ENCODE measurements around the gene ISOC2. TPM values are rescaled to one million over a fixed set of nuclear protein-coding genes. Genes with fewer than 3 reads are reported as not detected.
"Not testable (repeated sequence)": the region's sequence is repeated elsewhere in the genome, so short reads cannot be mapped to it uniquely, and the experiment has no call there.

ISOC2 gene, protein sequence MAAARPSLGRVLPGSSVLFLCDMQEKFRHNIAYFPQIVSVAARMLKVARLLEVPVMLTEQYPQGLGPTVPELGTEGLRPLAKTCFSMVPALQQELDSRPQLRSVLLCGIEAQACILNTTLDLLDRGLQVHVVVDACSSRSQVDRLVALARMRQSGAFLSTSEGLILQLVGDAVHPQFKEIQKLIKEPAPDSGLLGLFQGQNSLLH
- 52.6 and 61.5 TPM in 2 replicates for polyA plus RNA-seq (2014; cell fraction: cytosol; rRNA removed)
- 29.9 and 47.9 TPM in 2 replicates for polyA plus RNA-seq (2014; cell fraction: nucleus; rRNA removed)

DNA sequence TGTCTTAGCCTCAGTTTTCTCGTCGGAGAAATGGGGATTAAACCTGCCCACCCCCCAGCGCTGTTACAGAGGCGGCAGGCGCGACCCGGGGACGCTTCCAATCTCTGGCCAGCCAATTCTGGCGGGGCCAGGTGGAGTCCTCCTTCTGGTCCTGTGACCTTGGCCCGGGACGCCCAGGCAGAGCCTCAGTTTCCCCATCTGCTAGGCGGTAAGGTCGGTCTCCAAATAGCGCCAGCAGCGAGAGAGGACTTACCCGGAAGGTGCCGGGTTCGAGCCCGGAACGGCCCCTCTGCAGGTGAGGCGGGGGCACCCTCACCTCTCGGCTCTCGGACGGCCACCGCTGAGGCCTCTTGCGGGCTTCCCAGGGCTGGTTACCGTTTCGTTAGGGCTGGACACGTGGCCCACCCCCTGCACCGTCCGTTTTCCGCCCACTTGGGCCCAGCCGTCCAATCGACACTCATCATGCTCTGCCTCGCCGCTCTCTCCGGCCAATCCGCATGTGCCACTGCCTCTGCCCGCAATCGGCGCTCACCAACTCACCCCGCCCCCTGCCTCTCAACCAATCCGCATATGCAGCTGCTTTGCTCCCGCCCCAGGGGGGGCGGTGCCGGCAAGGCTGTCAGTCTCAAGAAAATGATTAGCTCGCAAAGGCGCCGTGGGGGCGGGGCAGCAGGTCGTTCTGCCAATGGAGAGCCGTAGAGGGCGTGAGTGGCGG is at the start of gene ISOC2:
Gene ISOC2, minus strand, starts transcription at position 384 of the 715 bp plus-strand sequence. CDS start 5,156 bp downstream, outside the sequence.
- DNase-seq (ENCODE audit: low spot score): peak; percentile 97

DNA sequence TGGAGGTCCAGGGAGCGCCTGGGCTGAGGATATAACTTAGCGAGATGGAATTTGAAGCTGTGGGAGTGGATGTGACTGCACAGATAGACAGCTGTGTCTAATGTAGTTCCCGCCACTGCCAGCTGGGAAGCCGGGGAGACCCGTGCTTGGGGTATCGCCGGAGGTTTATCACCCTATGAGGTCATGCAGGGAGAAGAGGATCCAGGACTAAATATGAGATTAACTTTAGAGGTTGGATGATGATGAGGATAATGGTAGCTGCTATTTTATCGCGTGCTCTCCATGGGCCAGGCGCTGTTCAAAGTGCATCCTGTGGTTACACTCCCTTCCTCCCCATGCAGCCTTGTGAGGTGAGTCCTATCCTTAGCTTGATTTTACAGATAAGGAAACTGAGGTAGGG is 46.7 kb upstream of the ISOC2 start:
- no peak for DNase-seq (ENCODE audit: low spot score)

DNA sequence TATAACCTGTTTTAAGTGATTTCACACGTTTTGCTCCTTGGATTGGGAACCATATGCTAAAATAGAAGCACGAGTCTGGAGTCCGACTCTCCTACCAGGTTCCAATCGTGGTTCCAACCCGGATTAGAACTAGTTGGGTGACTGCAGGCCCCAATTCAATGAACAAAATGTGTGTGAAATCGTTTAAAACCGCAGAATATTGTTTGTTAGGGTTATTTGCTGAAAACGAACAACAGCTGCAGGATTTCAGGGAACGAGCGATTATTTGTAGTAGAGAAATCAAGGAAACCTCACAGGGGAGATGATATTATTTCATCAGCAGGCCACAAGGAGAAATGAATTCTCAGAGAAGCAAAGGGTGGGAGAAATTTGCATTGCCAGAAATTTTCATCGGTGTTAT is 43.5 kb upstream of the ISOC2 start:
- no peak for DNase-seq (ENCODE audit: low spot score)

DNA sequence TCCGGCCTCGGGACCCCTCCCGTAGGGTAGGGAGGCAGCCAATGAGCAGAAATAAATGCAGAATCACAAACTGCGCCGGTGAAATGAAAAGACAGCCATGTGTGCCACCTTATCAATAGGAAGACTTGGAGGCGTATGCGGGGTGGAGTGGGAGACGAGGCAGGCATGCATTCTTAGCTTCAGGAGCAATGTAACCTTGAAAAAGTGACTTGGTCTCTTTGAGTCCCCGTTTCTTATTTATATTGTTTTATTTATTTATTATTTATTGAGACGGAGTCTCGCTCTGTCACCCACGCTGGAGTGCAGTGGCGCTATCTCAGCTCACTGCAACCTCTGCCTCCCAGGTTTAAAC is 42.8 kb upstream of the ISOC2 start:
- no peak for DNase-seq (ENCODE audit: low spot score)

DNA sequence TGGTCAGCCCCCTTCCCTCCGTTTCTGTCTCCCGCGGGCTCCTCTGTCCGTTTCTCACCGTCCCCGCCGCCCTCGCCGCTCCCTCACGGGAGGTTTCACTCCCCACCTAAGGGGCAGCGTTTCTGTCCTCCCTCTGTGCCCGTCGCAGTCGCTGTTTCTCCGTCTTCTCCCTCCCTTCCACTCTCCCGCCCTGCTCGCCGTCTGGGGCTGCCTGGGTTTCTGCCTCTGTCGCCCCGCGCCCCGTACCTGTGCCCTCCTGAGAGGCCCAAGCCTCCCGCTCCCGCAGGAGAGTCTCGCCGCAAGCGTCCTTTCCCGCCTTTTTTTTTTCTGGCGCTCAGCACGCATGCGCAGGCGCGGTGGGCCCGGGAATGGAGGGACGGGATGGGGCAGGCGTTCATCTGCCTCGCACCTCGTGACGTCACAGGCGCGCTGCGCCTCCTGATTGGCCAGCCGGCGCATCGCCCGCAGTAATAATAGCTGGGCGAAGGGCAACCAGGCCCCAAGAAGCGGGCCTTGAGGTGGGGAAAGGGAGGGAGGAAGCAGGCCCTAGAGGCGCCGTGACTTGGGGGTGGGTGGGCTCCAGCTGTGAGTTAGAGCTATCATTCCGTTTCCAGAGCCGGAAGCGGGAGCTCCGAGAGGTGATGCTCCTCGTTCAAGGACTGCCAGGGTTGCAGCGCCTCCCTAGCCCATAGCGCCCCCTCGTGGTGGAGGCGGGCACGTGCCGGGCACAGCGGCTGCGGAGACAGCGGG is 42.2 kb upstream of the ISOC2 start:
- DNase-seq (ENCODE audit: low spot score): peak; percentile 72

DNA sequence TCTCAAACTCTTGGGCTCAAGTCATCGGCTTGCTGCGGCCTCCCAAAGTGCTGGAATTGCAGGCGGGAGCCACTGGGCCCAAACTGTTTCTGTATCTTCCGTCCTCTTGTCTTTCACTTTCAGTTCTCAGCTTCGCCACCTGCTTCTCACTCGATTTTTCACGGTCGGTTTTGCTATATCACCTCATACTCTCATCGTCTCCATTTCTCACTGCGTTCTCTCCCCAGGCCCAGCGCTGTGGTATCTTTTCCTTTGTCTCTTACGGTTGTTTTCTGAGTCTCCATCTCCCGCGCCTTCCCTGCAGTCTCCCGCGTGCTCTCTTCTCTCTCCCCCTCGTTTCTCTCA is 41.7 kb upstream of the ISOC2 start:
- no peak for DNase-seq (ENCODE audit: low spot score)

DNA sequence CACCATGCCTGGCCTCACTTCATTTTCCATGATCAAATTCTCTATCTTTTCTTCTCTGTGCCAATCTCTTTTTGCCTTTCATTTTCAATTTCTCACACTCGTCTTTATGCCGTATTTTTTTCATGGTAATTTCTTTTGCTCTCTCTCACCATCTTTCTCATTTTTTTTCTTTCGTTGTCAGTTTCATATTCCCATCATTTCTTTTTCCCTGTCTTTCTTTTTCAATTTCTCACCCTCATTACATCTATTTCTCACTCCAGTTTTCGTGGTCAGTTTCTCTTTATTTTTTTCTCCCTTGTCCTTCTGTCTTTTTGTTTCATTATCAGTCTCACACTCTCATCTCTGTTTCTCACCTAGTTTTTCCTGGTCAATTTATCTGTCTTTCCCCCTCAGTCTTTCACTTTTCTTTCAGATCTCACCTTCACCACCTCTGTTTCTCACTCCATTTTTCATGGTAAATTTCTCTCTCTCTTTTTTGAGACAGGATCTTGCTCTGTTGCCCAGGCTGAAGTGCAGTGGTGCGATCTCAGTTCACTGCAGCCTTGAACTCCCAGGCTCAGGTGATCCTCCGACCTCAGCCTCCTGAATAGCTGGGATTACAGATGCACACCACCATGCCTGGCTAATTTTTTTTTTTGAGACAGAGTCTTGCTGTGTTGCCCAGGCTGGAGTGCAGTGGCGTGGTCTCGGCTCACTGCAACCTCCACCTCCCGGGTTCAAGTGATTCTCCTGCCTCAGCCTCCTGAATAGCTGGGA is 40.9 kb upstream of the ISOC2 start:
- DNase-seq (ENCODE audit: low spot score): no peak

DNA sequence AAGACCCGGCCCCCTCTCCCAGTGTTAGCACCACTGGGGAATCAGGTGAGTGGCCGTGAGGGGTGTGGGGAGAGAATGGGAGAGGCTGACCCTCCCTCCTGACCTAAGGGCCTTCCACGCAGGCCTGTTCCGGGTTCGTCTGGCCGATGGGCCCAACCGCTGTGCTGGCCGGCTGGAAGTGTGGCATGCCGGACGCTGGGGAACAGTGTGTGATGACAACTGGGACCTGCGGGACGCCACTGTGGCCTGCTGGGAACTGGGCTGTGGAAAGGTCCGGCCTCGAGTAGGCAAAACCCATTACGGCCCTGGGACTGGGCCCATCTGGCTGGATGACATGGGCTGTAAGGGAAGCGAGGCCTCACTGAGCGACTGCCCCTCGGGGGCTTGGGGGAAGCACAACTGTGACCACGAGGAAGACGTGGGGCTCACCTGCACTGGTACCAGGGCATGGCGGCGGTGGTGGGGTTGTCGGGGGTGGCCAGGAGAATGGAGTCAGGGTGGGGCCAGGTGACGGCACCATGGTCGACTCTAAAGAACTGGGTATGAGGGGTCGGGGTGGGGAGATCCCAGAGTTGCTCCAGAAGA is 39.0 kb upstream of the ISOC2 start:
- no peak for DNase-seq (ENCODE audit: low spot score)

DNA sequence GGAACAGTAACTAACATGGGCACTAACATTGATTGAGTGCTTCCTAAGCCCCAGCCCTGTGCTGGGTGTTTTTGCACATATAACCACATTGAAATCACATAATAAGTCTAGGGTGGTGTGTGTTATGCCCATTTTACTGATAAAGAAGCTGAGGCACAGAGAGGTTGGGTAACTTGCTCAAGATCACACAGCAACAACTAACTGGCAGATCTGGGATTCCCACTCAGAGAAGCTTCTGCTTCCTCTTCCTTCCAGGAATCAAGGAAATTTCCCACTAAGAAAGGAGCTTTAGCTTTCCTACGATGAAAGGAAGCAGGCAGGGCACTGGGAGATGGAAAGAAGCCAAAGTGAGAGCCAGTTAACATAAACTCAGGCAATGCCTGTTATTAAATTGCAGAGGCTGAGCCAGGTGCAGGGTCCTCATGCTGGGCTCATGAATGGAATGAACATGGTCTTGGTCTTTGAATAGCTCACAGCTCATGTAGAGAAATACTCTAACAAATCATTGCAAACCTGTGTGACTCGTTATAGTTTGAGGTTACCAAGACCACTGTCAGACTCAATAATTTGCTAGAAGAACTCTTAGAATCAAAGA is 36.9 kb upstream of the ISOC2 start:
- no peak for DNase-seq (ENCODE audit: low spot score)

DNA sequence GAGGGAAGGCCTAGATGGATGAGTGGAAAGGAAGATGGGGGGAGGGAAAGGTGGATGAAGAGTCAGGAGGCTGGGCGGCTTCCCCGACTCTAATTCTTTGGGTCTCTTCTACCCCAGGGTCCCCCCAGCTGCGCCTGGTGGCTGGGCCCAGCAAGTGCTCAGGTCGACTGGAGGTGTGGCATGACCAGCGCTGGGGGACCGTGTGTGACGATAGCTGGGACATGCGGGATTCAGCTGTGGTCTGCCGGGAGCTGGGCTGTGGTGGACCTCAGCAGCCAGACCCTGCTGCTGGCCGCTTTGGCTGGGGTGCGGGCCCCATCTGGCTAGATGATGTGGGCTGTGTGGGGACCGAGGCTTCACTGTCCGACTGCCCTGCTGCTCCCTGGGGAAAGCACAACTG is 36.3 kb upstream of the ISOC2 start:
- DNase-seq (ENCODE audit: low spot score): no peak

DNA sequence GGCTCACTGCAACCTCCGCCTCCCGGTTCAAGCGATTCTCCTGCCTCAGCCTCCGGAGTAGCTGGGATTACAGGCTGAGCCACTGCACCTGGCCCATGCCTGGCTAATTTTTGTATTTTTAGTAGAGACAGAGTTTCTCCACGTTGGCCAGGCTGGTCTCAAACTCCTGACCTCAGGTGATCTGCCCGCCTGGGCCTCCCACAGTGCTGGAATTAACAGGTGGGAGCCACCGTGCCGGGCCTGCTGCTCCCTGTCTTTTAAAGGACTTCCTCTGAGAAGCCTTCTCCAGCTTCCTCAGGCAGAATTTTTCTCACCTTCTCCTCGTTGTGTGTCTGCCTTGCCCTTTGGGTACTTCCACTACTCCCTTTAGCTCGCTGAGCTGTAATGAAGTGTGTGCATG is 35.4 kb upstream of the ISOC2 start:
- not testable (repeated sequence) for DNase-seq (ENCODE audit: low spot score)

DNA sequence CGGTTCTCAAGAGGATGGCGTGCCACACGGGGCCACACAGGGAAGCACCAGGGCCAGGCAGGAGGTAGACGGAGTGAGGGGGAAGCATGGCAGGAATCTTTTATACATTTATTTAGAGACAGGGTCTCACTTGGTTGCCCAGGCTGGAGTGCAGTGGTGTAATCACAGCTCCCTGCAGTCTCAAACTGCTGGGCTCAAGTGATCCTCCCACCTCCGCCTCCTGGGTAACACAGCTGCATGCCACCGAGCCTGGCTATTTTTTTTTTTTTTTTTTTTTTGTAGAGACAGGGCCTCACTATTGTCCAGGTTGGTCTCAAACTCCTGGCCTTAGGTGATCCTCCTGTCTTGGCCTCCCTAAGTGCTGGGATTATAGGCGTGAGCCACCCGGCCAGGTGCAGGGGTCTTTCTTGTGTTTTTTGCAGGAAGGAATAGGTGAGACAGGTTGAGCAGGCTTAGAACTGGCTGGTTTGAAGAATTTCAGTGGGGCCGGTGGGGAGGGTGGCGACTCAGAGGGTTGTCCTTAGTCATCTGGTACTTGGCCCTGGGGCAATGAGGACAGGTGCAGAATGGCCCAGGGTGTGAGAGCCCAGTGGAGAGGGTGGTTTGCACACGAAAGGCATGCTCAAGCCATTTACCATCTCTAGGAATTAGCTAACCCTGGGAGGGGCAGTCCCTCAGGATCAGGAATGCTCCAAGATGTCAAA is 34.4 kb upstream of the ISOC2 start:
- no peak for DNase-seq (ENCODE audit: low spot score)

DNA sequence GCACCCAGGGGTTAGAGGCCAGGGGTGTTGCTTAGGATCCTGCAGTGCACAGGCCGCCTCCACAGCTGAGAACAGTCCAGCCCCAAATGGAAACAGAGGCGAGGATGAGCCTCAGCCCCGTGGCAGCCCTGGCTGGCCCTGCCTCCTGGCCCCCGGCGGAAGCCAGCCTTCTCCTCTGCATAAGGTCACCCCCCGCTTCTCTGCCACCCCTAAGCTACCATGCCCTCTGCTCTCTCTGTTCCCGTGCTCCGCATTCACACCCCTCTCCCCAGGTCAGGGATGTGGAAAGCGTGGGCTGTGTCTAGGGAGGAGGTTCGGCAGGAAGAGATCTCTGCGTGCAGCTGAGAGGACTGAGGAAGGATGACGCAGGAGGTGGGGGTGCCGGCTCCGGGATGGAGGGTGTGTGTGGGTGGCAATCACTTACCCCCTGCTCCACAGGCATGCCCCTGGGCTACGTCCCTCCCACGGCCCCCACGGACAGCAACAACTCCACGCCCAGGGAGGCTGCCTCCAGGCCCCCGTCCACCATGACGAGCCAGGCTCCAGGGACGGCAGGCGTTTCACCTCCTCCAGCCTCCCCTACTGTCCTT is 32.8 kb upstream of the ISOC2 start:
- no peak for DNase-seq (ENCODE audit: low spot score)

DNA sequence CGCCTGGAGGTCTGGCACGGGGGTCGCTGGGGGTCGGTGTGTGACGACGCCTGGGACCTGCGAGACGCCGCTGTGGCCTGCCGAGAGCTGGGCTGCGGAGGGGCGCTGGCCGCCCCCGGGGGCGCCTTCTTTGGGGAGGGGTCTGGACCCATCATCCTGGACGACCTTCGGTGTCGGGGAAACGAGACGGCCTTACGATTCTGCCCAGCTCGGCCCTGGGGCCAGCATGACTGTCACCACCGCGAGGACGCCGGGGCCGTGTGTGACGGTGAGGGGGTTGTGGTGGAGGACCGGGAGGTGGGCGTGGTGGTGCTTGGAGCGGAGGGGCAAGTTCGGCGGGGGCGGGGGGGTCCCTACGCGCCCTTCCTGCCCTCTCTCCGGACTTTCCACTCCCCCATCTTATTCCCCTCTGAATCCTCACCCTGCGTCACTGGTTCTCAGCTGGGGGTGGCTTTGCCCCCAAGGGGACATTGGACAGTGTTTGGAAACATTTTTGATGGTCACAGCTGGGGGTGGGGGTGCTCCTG is 32.3 kb upstream of the ISOC2 start:
- no peak for DNase-seq (ENCODE audit: low spot score)

DNA sequence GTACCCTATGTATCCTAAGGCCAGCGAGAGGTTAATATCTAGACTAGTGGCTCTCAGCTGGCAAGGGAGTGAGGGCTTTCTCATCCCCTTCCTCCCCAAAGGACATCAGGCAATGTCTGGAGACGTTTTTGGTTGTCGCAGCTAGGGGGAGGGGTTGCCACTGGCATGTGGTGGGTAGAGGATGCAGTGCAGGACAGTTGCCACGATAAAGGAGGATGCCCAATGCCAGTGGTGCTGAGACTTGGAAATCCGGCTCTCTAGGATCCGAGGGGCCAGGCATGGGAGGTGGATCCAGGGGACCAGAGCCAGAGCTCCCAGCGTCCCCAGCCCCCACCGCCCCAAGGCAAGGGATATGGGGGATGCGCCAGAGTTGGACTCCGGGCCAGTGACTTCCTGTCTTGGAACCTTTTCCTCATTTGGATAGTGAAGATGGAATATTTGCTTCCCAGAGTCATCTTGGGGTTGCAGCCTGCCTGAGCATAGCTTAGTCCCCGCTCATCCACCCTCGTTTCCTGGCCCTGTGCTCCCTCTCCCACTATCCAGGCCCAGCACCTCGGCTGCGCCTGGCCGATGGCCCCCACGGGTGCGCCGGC is 31.7 kb upstream of the ISOC2 start:
- no peak for DNase-seq (ENCODE audit: low spot score)

DNA sequence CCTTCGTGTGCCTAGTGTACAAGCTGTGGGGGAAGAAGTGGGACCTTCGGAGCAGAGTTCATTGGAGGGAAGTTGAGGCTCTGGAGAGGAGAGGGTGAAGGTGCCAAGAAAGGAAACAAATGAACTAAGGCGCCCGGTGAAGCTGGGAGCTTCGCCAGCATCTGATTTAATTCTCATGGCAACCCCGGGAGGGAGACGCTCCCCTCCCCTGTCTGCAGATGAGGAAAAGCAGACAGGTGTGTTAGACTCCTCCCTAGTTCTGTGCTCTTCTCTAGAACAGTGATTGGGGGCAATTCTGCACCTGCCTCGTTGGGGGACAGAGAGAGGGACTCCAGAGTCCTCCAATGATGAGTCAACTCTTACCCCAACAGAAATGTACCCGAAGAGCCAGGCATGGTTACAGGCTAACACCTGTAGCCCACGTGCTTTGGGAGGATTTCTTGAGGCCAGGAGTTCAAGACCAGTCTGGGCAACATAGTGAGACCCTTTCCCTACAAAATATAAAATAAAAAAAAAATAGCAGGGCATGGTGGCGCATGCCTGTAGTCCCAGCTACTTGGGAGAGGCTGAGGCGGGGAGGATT is 31.0 kb upstream of the ISOC2 start:
- no peak for DNase-seq (ENCODE audit: low spot score)

DNA sequence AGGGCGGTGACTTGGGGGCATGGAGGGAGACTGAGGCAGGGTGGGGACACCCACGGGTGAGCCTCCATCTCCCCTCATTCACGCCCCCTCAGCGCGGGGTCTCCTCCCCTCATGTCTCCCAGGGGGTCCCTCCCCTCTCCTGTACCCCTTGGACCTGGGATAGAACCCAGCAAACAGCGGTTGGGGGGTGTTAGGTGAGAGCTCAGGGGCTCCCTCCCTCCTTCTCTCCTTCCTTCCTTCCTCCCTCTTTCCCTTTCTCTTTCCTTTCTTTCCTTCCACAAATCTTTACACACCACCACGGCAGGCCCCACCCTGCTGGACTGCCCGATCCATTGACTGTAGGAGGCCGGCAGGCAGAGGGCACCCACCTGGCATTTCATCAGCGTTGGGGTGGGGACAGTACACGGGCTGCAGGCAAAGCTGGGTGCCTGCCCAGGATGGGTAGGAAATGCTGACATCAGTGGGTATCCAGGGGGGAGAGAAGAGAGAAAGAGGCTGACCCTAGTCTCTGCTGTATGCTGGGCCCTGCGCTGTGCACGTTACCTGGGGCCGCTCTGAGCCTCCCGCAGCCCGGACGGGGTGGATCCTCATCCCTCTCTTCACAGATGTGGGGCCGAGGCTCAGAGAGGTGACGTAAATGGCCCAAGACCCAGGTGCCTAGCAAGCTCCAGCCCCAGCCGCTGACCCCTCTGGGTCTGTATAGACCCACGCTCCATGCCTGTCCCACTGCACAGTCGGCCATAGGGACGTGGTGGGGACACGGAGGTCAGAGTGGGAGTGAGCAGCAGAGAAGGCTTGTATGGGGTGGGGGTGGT is 30.3 kb upstream of the ISOC2 start:
- no peak for DNase-seq (ENCODE audit: low spot score)
